ENCODE measurements around the gene ERVMER34-1. TPM values are rescaled to one million over a fixed set of nuclear protein-coding genes. Genes with fewer than 3 reads are reported as not detected.

The ERVMER34-1 gene
- total RNA-seq, 1 donor from 2014 or later: not detected

DNA sequence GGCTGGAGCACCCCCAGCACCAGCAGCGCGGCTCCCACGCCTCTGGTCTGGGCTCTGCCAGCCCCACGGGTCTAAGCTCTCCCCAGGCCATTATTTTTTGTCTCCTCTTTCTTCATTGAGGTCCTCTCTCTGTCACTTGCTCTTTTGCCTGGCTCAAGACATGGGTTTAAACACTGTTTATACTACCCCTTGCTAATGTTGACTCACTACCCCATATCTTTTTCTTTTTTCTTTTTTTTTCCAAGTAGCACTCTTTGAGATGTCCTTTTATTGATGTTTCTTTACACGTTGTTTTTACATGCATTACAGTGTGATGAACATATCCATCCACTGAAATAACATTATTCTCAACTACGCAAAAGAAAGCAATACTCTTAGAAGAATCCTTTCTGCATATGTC, 1.7 kb upstream of the ERVMER34-1 start:
- DNase-seq (ENCODE audit: low spot score in 2 of 2): no peak
- H3K27me3 ChIP-seq: no peaks in the 10 kb centered on the region
- TF ChIP-seq, protein P1, sequence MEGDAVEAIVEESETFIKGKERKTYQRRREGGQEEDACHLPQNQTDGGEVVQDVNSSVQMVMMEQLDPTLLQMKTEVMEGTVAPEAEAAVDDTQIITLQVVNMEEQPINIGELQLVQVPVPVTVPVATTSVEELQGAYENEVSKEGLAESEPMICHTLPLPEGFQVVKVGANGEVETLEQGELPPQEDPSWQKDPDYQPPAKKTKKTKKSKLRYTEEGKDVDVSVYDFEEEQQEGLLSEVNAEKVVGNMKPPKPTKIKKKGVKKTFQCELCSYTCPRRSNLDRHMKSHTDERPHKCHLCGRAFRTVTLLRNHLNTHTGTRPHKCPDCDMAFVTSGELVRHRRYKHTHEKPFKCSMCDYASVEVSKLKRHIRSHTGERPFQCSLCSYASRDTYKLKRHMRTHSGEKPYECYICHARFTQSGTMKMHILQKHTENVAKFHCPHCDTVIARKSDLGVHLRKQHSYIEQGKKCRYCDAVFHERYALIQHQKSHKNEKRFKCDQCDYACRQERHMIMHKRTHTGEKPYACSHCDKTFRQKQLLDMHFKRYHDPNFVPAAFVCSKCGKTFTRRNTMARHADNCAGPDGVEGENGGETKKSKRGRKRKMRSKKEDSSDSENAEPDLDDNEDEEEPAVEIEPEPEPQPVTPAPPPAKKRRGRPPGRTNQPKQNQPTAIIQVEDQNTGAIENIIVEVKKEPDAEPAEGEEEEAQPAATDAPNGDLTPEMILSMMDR (IDR thresholded peaks at IDR 0.05): no peak
- no peak overlapping the region for H3K4me3 ChIP-seq
- no peaks in the 10 kb centered on the region for H3K9me3 ChIP-seq
- no peaks in the 10 kb centered on the region for H3K36me3 ChIP-seq
- no peak overlapping the region for H3K27ac ChIP-seq
- H3K4me1 ChIP-seq: peaks cover 0 to 6% of the 10 kb centered on the region in 2 donors
- intact Hi-C loops (cut with DNase I): no loop called here

DNA sequence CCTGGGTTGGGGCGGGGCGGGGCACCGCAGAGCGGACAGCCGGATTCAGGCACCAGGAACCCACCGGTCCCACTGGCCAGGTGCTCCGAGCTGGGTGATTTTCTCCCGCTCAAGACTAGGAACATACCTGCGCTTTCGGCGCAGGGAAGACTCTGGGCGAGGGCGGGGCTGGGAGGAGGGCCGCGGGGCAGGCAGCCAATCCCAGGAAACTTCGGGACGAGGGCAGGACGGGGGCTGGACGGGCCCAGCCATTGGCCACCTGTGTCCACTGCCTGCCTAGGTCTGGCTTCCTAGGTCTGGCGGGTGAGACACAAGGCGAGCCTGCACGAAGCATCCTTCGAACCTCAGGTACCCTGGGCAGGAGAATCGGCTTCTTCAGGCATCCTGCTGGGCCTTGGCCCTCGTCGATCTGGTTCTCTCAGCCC, 274 bp upstream of the ERVMER34-1 start:
- Histone ChIP-seq H3K4me1 (peaks cover 0 to 6% of the 10 kb centered on the region in 2 donors), H3K4me3 (peak overlapping the region; percentile 60 to 61), H3K27me3 (no peaks in the 10 kb centered on the region), H3K27ac (no peak overlapping the region), H3K9me3 (no peaks in the 10 kb centered on the region), H3K36me3 (no peaks in the 10 kb centered on the region)
- intact Hi-C loops (cut with DNase I): no loop called here
- TF ChIP-seq, protein P1 (IDR thresholded peaks at IDR 0.05): no peak
- no peak for DNase-seq (ENCODE audit: low spot score in 2 of 2)

DNA sequence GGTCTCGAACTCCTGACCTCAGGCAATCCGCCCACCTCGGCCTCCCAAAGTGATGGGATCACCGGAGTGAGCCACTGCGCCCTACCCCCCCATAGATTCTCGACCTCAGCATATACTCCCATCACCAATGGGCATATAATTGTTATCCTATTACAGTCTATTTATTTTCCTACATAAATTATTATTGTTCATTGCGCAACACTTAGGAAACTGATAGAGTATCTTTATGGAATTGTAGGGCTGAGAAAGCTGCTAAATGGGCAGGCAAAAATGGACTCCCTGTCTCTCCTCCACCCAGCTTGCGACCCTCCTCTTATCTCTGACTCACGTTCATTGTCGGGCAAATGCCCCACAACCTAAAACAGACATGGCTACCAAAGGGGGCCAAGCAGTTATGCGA, 1.0 kb downstream of the ERVMER34-1 start:
- TF ChIP-seq, protein P1 (IDR thresholded peaks at IDR 0.05): no peak
- no peaks in the 10 kb centered on the region for H3K9me3 ChIP-seq
- H3K4me1 ChIP-seq: peaks cover 0 to 6% of the 10 kb centered on the region in 2 donors
- intact Hi-C loops (cut with DNase I): no loop called here
- no peak overlapping the region for H3K27ac ChIP-seq
- peak overlapping the region in 1 of 2 donors; percentile 61 for H3K4me3 ChIP-seq
- no peak for DNase-seq (ENCODE audit: low spot score in 2 of 2)
- H3K27me3 ChIP-seq: no peaks in the 10 kb centered on the region
- no peaks in the 10 kb centered on the region for H3K36me3 ChIP-seq

DNA sequence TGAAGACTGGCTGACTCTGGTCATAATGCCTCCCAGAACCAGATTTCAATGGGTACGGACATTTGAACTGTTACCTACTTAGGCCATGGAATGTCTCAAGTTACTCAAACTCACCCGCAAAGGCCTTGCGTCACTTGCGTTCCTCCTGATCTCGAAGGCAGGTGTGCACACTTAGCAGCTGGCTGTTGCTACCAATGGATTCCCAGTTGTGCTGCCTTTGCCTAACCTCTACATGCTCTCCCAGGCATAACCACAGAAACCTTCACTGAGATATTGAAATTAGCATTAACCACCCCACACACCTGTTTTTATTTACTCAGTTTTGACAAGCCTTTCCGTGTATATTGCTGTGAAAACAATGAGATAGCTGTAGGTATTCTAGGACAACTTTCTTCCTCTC, 2.8 kb downstream of the ERVMER34-1 start:
- no peak for DNase-seq (ENCODE audit: low spot score in 2 of 2)
- intact Hi-C loops (cut with DNase I): loop anchor here (10.0 kb wide), 1 partner anchor 204 kb away; no protein-coding TSS in a partner anchor
- no peak overlapping the region for H3K4me3 ChIP-seq
- TF ChIP-seq, protein P1 (IDR thresholded peaks at IDR 0.05): no peak
- H3K36me3 ChIP-seq: no peaks in the 10 kb centered on the region
- H3K27ac ChIP-seq: no peak overlapping the region
- peaks cover 0 to 6% of the 10 kb centered on the region in 2 donors for H3K4me1 ChIP-seq
- H3K27me3 ChIP-seq: no peaks in the 10 kb centered on the region
- no peaks in the 10 kb centered on the region for H3K9me3 ChIP-seq

DNA sequence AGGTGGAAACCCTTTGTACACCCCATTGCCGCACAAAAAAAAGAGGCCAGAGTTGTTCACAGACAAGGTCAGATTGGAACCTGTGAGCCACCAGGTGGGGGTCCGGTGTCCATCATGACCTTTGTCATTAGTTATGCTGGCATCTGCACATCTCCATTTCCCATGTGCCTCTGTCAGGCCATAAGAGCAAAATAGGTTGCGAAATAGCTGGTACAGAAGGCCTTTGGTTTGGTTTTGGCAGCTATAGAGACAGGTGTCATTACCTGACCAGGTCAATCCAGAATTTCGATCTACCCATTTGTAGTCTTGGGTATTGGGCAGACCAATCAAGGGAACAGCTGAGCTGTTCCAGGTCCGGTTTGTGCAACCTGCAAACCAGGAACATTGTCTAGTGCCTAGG, 6.6 kb downstream of the ERVMER34-1 start:
- Histone ChIP-seq H3K4me3 (no peak overlapping the region), H3K36me3 (no peaks in the 10 kb centered on the region), H3K27ac (no peak overlapping the region), H3K27me3 (no peaks in the 10 kb centered on the region), H3K9me3 (no peaks in the 10 kb centered on the region), H3K4me1 (no peaks in the 10 kb centered on the region)
- intact Hi-C loops (cut with DNase I): loop anchor here (10.0 kb wide), 1 partner anchor 200 kb away; no protein-coding TSS in a partner anchor
- no peak for DNase-seq (ENCODE audit: low spot score in 2 of 2)
- TF ChIP-seq, protein P1 (IDR thresholded peaks at IDR 0.05): no peak
